Panc1 (cell line): ENCODE data around the gene TMEM203. TPM values are rescaled to one million over a fixed set of nuclear protein-coding genes. Genes with fewer than 3 reads are reported as not detected.

Source experiments
- ATAC-seq: fragments of 200-7000 bp; cut with Tn5 transposase; 2 replicates; pipeline ENCODE4 v1.9.1; 2020; ENCODE audit warnings: mild to moderate bottlenecking, moderate library complexity
- BruUV-seq: library from RNA; stranded (reverse); fragments of 400-500 nt; replicated peaks from 2 replicates; lab custom pipeline; 2021; lab: Mats Ljungman, UMichigan
- CTCF ChIA-PET: fragments of 300-600 bp; sonication (Branson Sonifier 250); formaldehyde crosslinking; loops from one replicate; lab custom pipeline; 2022; ENCODE audit warnings: antibody characterized with exemption; lab: Charles Lee
- POLR2A ChIA-PET: fragments of 300-600 bp; sonication (Branson Sonifier 250); formaldehyde crosslinking; loops from one replicate; lab custom pipeline; 2022; ENCODE audit warnings: antibody characterized with exemption; lab: Charles Lee
- DNase-seq: peaks from one replicate; pipeline ENCODE4 v3.0.0-alpha.2; 2010; ENCODE audit warnings: low read depth, low spot score
- H3K27ac ChIP-seq: 2 replicates; pipeline ENCODE4 v1.5.1; 2011; ENCODE audit warnings: mild to moderate bottlenecking, low read length, inconsistent platforms
- H3K27me3 ChIP-seq: fragments of 200-500 bp; sonication (Bioruptor generic); 2 replicates; pipeline ENCODE4 v1.6.0; 2014; ENCODE audit warnings: low read length, inconsistent platforms; ENCODE audit not compliant: control insufficient read depth, insufficient read depth
- H3K36me3 ChIP-seq: fragments of 200-500 bp; sonication (Bioruptor generic); 2 replicates; pipeline ENCODE4 v1.5.1; 2014; ENCODE audit warnings: inconsistent platforms, mild to moderate bottlenecking, low read length, moderate library complexity; ENCODE audit not compliant: control insufficient read depth, insufficient read depth
- H3K4me1 ChIP-seq: 2 replicates; pipeline ENCODE4 v1.5.1; 2011; ENCODE audit warnings: inconsistent platforms, mild to moderate bottlenecking, low read length, moderate library complexity; ENCODE audit not compliant: control insufficient read depth, insufficient read depth
- H3K4me3 ChIP-seq, 2 experiments: 2 replicates each; pipeline ENCODE4 v1.5.1; 2011 to 2012; ENCODE audit warnings: low read depth in 2 of 2, low read length in 2 of 2, mild to moderate bottlenecking in 2 of 2, inconsistent platforms in 1 of 2, moderate library complexity in 1 of 2
- H3K9me3 ChIP-seq: fragments of 200-500 bp; sonication (Bioruptor generic); 2 replicates; pipeline ENCODE4 v1.5.1; 2014; ENCODE audit warnings: low read depth, mild to moderate bottlenecking, inconsistent platforms, low read length, moderate library complexity; ENCODE audit not compliant: control insufficient read depth, insufficient read depth
- CTCF ChIP-seq: fragments of 450-650 bp; IDR thresholded peaks from 2 replicates; pipeline ENCODE4 v1.5.1; 2017; ENCODE audit warnings: mild to moderate bottlenecking
- POLR2AphosphoS5 ChIP-seq: IDR thresholded peaks from 2 replicates; pipeline ENCODE4 v1.6.1; 2012; ENCODE audit warnings: mild to moderate bottlenecking, low read depth, low read length, moderate library complexity
- REST ChIP-seq, 2 experiments: IDR thresholded peaks; 2 replicates each; pipeline ENCODE4 v1.6.1; 2011 to 2012; ENCODE audit warnings: low read depth in 2 of 2, control low read depth in 1 of 2, low read length in 1 of 2, mild to moderate bottlenecking in 1 of 2, moderate library complexity in 1 of 2; ENCODE audit not compliant: insufficient read depth in 1 of 2
- SIN3A ChIP-seq: IDR thresholded peaks from 2 replicates; pipeline ENCODE4 v1.6.1; 2012; ENCODE audit warnings: low read depth, mild to moderate bottlenecking, low read length, moderate library complexity, borderline replicate concordance; ENCODE audit not compliant: insufficient read depth
- TCF7L2 ChIP-seq: IDR thresholded peaks from 2 replicates; pipeline ENCODE4 v1.6.1; 2011; ENCODE audit warnings: mild to moderate bottlenecking, low read depth, low read length, inconsistent platforms
- in situ Hi-C: cut with HindIII; loops from 2 replicates; pipeline ENCODE4 v1.10.0; 2016; ENCODE audit warnings: low sequenced_read_pairs, low pct_unique_long_range_greater_than_20kb
- intact Hi-C: fragments of 100-400 bp; cut with micrococcal nuclease; formaldehyde crosslinking; loops from one replicate; pipeline ENCODE4 v1.10.0; 2022; ENCODE audit not compliant: unreplicated experiment
- total RNA-seq: library from RNA; stranded (reverse); gene quantifications from one replicate; pipeline ENCODE4 v1.2.1, GENCODE V29; 2021; ENCODE audit not compliant: unreplicated experiment

TMEM203 gene
- total RNA-seq, 1 experiment from 2014 or later: 25.4 TPM

GRCh38 chr9:137228506-137228967 lies 23.1 kb upstream of the TMEM203 start:
- intact Hi-C loops: loop anchor here (5.0 kb wide), 1 partner anchor 111 kb away; no protein-coding TSS in a partner anchor
- Histone ChIP-seq H3K27ac (no peak overlapping the region), H3K4me1 (peaks cover 7% of the 10 kb centered on the region), H3K27me3 (no peaks in the 10 kb centered on the region), H3K4me3 (no peak overlapping the region), H3K36me3 (peaks cover 2% of the 10 kb centered on the region; the same call in 1 of the 2 replicates), H3K9me3 (no peaks in the 10 kb centered on the region)
- in situ Hi-C loops: no loop called here
- ATAC-seq: no peak
- DNase-seq: no peak
- BruUV-seq: no TSS peak
- ChIA-PET CTCF (interaction anchor here (1.6 to 1.7 kb wide), 2 partner anchors 15 to 52 kb away, joined by 4 to 6 read pairs; no protein-coding TSS in a partner anchor), POLR2A (no interaction called here)
- TF ChIP-seq CTCF (no peak), SIN3A (no peak), POLR2AphosphoS5 (no peak), REST (IDR thresholded peaks at IDR 0.05; ENCODE audit: insufficient read depth in 1 of 2, low read depth in 2 of 2, low read length in 1 of 2) (no peak), TCF7L2 (no peak)

- in situ Hi-C loops: no loop called here
- no TSS peak for BruUV-seq
- H3K27ac ChIP-seq: no peak overlapping the region
- ATAC-seq (no peak), DNase-seq (no peak)
- peaks cover 7% of the 10 kb centered on the region for H3K4me1 ChIP-seq
- no peaks in the 10 kb centered on the region for H3K9me3 ChIP-seq
- peaks cover 2% of the 10 kb centered on the region; the same call in 1 of the 2 replicates for H3K36me3 ChIP-seq
- no peaks in the 10 kb centered on the region for H3K27me3 ChIP-seq
- POLR2A ChIA-PET: interaction anchor here (0.6 kb wide), 1 partner anchor 41 kb away, joined by 3 read pairs; no protein-coding TSS in a partner anchor
- H3K4me3 ChIP-seq: no peak overlapping the region
- intact Hi-C loops: loop anchor here (5.0 kb wide), 1 partner anchor 111 kb away; no protein-coding TSS in a partner anchor
- TF ChIP-seq SIN3A (no peak), CTCF (no peak), POLR2AphosphoS5 (no peak), TCF7L2 (no peak), REST (IDR thresholded peaks at IDR 0.05; ENCODE audit: insufficient read depth in 1 of 2, low read depth in 2 of 2, low read length in 1 of 2) (no peak)
- CTCF ChIA-PET: interaction anchor here (0.9 to 1.7 kb wide), 3 partner anchors 14 to 53 kb away, joined by 3 to 6 read pairs (median 4); no protein-coding TSS in a partner anchor
Measured at GRCh38 chr9:137227853-137228505, 22.5 kb upstream of the TMEM203 start.
